ENCODE data around the gene ARPIN.

DNA sequence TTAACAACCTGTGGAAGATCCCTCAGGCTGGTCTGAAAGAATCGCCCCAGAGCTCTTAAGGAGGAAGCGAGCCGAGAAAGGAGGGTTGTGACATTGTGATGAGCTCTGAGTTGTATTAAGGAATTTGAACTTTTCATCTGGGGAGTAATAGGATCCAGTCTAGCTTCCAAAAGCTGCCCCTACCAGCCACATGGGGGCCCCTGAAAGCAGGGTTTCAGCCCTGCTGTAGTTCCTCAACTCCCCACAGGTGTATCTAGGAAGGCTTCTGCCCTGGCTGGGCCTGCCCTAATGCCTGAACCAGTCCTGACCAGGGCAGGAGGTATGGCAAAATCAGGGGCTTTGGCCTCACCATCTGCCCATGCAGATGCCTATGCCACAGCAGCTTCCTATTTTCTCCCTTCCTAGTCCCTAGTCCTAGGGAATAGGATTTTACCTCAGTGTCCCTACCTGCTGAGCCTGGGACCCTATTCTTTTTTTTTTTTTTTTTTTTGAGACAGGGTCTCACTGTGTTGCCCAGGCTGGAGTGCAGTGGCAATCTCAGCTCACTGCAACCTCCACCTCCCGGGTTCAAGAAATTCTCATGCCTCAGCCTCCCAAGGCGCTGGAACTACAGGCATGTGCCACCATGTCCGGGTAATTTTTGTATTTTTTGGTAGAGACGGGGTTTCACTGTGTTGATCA lies 14.0 kb downstream of the ARPIN start:
- TF ChIP-seq SRF (IDR thresholded peaks at IDR 0.05; ENCODE audit: low read depth in 2 of 2, low read length in 2 of 2) (no peak), BMI1 (IDR thresholded peaks at IDR 0.05; ENCODE audit: borderline replicate concordance) (no peak)
